Tibial nerve (tissue), 4 donors: Measurements from ENCODE around the gene HPGDS. TPM values are rescaled to one million over a fixed set of nuclear protein-coding genes. Genes with fewer than 3 reads are reported as not detected.
A peak's percentile ranks its signal among the peaks of the same experiment; 100 is the strongest.
"Not testable (repeated sequence)": the region's sequence is repeated elsewhere in the genome, so short reads cannot be mapped to it uniquely, and the experiment has no call there.

Source experiments
- DNase-seq, 2 donors: peaks; one replicate each; pipeline ENCODE4 v3.0.0-alpha.2; 2019; ENCODE audit warnings: low spot score in 2 of 2
- H3K27ac ChIP-seq, 4 donors: fragments of 200-600 bp; sonication (generic) in 3 of 4; one replicate each; pipeline ENCODE4 v1.5.1; 2017 to 2019; ENCODE audit warnings: mild to moderate bottlenecking in 1 of 4
- H3K27me3 ChIP-seq, 2 donors: fragments of 200-600 bp; sonication (generic) in 1 of 2; one replicate each; pipeline versions ENCODE4 v1.5.1 to v1.6.0; 2017 to 2019
- H3K36me3 ChIP-seq, 3 donors: fragments of 200-600 bp; sonication (generic); one replicate each; pipeline ENCODE4 v1.5.1; 2018 to 2019
- H3K4me1 ChIP-seq, 4 donors: fragments of 200-600 bp; sonication (generic) in 3 of 4; one replicate each; pipeline ENCODE4 v1.5.1; 2017 to 2019
- H3K4me3 ChIP-seq, 4 donors: fragments of 200-600 bp; sonication (generic) in 3 of 4; one replicate each; pipeline ENCODE4 v1.5.1; 2017 to 2019; ENCODE audit warnings: mild to moderate bottlenecking in 1 of 4, moderate library complexity in 1 of 4
- H3K9me3 ChIP-seq, 4 donors: fragments of 200-600 bp; sonication (generic) in 3 of 4; one replicate each; pipeline ENCODE4 v1.5.1; 2017 to 2019
- EP300 ChIP-seq, 2 donors: sonication (generic); formaldehyde crosslinking; IDR thresholded peaks; one replicate each; pipeline ENCODE4 v1.6.1; 2017; ENCODE audit warnings: antibody characterized with exemption in 2 of 2, mild to moderate bottlenecking in 1 of 2
- POLR2A ChIP-seq, 2 donors: fragments of 450-650 bp; IDR thresholded peaks; one replicate each; pipeline ENCODE4 v1.6.1; 2017; ENCODE audit warnings: antibody characterized with exemption in 2 of 2, mild to moderate bottlenecking in 2 of 2, moderate library complexity in 2 of 2
- WGBS, 2 donors: methylation state at CpG; one replicate each; pipeline ENCODE4 v1.1.5; 2018; 5-methylcytosine and 5-hydroxymethylcytosine counted together
- total RNA-seq, 4 donors: library from RNA; depleted of rRNA; stranded (reverse); fragments of >200 nt; gene quantifications; one replicate each; pipeline ENCODE4 v1.1.0, GENCODE V29; 2016
- TF ChIP-seq, protein P1 (sequence below), 5 experiments: fragments of 200-600 bp in 3 of 5; fragments of 450-650 bp in 2 of 5; sonication (generic) in 3 of 5; IDR thresholded peaks; one replicate each; pipeline ENCODE4 v1.5.1; 2016 to 2019; ENCODE audit warnings: antibody characterized with exemption in 5 of 5, mild to moderate bottlenecking in 3 of 5, moderate library complexity in 2 of 5

The HPGDS gene
- 1 to 10 TPM in 3 of 4 donors, not detected in 1; 1.1 to 3.6 (median 1.8) TPM for total RNA-seq

DNA sequence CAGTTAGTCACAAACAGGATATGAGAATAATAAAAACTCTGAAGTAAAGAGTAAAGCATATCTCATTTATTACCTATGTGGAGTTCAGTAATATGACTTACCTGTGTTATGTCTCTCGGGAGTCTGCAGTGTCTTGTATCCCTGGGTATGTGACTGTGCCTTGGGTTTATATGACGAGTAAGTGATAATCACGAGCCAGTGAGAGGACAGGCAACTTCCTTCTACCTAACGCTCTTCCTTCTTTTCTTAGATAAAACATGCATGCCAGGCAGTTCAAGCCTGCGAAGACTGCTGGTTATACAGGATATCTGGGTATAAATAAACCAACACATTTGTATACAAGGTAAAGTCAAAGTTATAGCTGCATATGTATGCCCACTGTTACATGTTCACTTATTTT, at the start of gene HPGDS:
TSS of gene HPGDS (minus strand) at position 143 of the 400 bp plus-strand sequence. CDS start 8,207 bp downstream, outside the sequence.
- peak in 1 of 2 donors; percentile 45 for DNase-seq
- no peaks in the 10 kb centered on the region for H3K27me3 ChIP-seq
- no peaks in the 10 kb centered on the region for H3K9me3 ChIP-seq
- TF ChIP-seq POLR2A (IDR thresholded peaks at IDR 0.05) (peak in 1 of 2 donors; percentile 24), EP300 (IDR thresholded peaks at IDR 0.05) (peak in 1 of 2 donors; percentile 44)
- TF ChIP-seq, protein P1, sequence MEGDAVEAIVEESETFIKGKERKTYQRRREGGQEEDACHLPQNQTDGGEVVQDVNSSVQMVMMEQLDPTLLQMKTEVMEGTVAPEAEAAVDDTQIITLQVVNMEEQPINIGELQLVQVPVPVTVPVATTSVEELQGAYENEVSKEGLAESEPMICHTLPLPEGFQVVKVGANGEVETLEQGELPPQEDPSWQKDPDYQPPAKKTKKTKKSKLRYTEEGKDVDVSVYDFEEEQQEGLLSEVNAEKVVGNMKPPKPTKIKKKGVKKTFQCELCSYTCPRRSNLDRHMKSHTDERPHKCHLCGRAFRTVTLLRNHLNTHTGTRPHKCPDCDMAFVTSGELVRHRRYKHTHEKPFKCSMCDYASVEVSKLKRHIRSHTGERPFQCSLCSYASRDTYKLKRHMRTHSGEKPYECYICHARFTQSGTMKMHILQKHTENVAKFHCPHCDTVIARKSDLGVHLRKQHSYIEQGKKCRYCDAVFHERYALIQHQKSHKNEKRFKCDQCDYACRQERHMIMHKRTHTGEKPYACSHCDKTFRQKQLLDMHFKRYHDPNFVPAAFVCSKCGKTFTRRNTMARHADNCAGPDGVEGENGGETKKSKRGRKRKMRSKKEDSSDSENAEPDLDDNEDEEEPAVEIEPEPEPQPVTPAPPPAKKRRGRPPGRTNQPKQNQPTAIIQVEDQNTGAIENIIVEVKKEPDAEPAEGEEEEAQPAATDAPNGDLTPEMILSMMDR (IDR thresholded peaks at IDR 0.05), result no peak
- peaks cover 0 to 10% (median 3%) of the 10 kb centered on the region in 4 donors for H3K4me1 ChIP-seq
- no peaks in the 10 kb centered on the region for H3K36me3 ChIP-seq
- H3K4me3 ChIP-seq, result no peak within 1 kb of the TSS
- peak within 1 kb of the TSS in 2 of 4 donors; percentile 4 to 11 for H3K27ac ChIP-seq
- 86 to 90% methylated on average over 5 of the region's 5 CpGs for WGBS, 2 donors

DNA sequence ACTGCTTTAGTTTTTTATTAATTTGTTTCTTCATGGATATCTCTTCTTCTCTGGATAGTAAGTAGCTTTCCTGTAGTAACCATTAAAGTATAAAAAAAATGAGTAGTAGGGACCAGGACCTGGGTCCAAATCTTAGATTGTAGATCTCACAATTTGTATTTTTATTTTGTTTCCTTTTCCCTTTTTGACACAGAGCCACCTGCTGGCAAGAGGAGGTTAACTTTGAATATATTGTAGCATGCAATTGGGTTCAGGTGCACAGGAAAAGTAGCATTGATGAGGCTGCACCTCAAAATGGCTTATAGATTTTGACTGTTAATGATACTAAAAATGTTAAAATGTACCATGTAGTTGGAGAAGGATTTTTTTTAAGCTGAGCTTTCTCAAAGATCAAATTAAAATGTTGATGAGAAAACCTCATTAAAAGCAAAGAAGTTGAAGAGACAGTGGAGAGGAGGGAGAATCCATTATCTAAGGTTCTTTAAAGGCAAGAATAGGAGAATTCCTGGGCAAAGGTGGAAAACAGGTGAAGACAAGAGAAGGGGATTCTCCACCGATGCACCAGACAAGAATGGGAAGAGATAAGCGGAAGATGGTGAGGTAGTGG, 48.3 kb upstream of the HPGDS start:
- peak in 1 of 2 donors; percentile 67 for DNase-seq
- Histone ChIP-seq H3K4me3 (no peak overlapping the region), H3K4me1 (peaks cover 0 to 3% (median 0%) of the 10 kb centered on the region in 4 donors), H3K27me3 (no peaks in the 10 kb centered on the region), H3K9me3 (no peaks in the 10 kb centered on the region), H3K36me3 (no peaks in the 10 kb centered on the region), H3K27ac (no peak overlapping the region)
- WGBS, 2 donors, result 95 to 96% methylated on average over 2 of the region's 2 CpGs
- no peak for TF ChIP-seq POLR2A (IDR thresholded peaks at IDR 0.05)
- TF ChIP-seq, protein P1 (IDR thresholded peaks at IDR 0.05), result peak; percentile 15 to 50 (median 32)

DNA sequence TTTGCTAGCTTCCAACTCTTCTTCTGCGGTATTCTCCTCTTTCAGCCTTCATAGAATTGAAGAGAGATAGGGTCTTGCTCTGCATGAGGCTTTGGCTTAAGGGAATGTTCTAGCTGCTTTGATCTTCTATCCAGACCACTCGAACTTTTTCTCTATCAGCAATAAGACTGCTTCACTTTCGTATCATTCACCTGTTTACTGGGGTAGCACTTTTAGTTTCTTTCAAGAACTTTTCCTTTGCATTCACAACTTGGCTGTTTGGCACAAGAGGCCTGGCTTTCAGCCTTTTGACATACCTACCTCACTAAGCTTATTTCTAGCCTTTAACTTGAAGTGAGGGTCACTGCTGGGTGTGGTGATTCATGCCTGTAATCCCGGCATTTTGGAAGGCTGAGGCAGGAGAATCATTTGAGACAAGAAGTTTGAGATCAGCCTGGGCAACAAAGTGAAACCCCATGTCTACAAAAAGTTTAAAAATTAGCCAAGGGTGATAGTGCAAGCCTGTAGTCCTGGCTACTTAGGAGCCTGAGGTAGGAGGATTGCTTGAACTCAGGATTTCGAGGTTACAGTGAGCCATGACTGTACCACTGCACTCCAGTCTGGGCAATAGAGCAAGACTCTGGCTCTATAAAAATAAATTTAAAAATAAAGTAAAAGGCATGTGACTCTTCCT, 47.1 kb upstream of the HPGDS start:
- no peaks in the 10 kb centered on the region for H3K36me3 ChIP-seq
- 93% methylated on average over 5 of the region's 5 CpGs for WGBS, 2 donors
- peaks cover 0 to 7% (median 0%) of the 10 kb centered on the region in 4 donors for H3K4me1 ChIP-seq
- H3K27ac ChIP-seq, result no peak overlapping the region
- no peaks in the 10 kb centered on the region for H3K9me3 ChIP-seq
- DNase-seq, result no peak
- H3K4me3 ChIP-seq, result no peak overlapping the region
- TF ChIP-seq POLR2A (IDR thresholded peaks at IDR 0.05) (no peak), EP300 (IDR thresholded peaks at IDR 0.05) (no peak)
- TF ChIP-seq, protein P1 (IDR thresholded peaks at IDR 0.05), result no peak
- no peaks in the 10 kb centered on the region for H3K27me3 ChIP-seq

DNA sequence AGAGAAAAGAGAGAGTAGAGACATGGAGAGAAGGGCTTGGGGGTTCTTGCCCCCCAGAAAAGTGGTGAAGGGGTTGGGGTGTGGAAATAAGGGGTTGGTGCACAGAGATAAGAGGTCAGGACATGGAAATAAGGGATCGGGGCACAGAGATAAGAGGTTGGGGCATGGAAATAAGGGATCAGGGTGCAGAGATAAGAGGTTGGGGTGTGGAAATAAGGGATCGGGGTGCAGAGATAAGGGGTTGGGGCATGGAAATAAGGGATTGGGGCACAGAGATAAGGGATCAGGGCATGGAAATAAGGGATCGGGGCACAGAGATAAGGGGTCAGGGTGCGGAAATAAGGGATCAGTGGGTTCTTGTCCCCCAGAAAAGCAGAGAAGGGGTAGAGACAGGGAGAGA, 45.3 kb upstream of the HPGDS start:
- H3K27ac ChIP-seq, H3K4me3 ChIP-seq, H3K9me3 ChIP-seq, H3K27me3 ChIP-seq, H3K4me1 ChIP-seq, H3K36me3 ChIP-seq, DNase-seq: not testable (repeated sequence)
- 71 to 74% methylated on average over 4 of the region's 4 CpGs for WGBS, 2 donors

DNA sequence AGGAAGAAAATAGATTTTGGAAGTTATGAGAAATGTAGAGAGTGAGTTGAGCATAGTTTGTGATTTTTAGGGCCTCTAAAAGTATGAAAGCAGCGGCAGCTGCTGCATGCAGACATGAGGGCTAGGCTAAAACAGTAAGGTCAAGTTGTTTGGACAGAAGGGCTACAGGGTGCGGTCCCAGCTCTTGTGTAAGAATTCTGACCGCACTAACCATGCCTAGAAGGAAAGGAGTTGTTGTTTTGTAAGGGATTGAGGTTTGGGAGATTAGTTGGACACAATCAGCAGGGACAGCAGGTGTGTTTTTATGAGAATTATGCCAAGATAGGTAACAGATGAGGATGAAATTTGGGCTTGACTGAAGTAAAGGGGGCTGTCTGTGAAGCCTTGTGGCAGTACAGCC, 42.8 kb upstream of the HPGDS start:
- not testable (repeated sequence) for H3K4me3 ChIP-seq, H3K36me3 ChIP-seq, H3K27ac ChIP-seq, H3K4me1 ChIP-seq, H3K9me3 ChIP-seq, H3K27me3 ChIP-seq
- peak; percentile 14 to 27 for DNase-seq
- TF ChIP-seq EP300 (IDR thresholded peaks at IDR 0.05), result peak in 1 of 2 donors; percentile 51
- 47 to 76% methylated on average over 3 of the region's 3 CpGs for WGBS, 2 donors

DNA sequence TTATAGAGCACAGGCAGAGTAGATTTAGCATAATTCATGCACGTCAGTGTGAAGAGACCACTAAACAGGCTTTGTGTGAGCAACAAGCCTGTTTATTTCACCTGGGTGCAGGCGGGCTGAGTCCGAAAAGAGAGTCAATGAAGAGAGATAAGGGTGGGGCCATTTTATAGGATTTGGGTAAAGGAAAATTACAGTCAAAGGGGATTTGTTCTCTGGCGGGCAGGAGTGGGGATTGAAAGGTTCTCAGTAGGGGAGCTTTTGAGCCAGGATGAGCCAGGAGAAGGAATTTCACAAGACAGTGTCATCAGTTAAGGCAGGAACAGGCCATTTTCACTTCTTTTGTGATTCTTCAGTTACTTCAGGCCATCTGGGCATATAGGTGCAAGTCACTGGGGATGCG, 40.3 kb upstream of the HPGDS start:
- WGBS, 2 donors, result 73 to 86% methylated on average over 5 of the region's 5 CpGs

More for the DNA sequence above, 40.3 kb upstream of the HPGDS start:
- not testable (repeated sequence) for H3K36me3 ChIP-seq, H3K4me1 ChIP-seq, H3K27me3 ChIP-seq, H3K27ac ChIP-seq, DNase-seq, H3K9me3 ChIP-seq, H3K4me3 ChIP-seq
